AML-193 (cell line): ENCODE results near the gene KRTAP13-3.

Source experiments
- DNase-seq, 2 experiments: peaks; one replicate each; lab custom pipeline; 2025; lab: John Stamatoyannopoulos, UW

The KRTAP13-3 gene

GRCh38 chr21:30425826-30426225, at the start of gene KRTAP13-3:
KRTAP13-3 (minus strand) TSS chr21:30425926; CDS start chr21:30425912, 14 bp downstream.
- DNase-seq: no peak

GRCh38 chr21:30468900-30469714, 43.4 kb upstream of the KRTAP13-3 start:
- no peak for DNase-seq

GRCh38 chr21:30463713-30464112, 38.0 kb upstream of the KRTAP13-3 start:
- peak; percentile 2 to 14 for DNase-seq

GRCh38 chr21:30448514-30448913, 22.8 kb upstream of the KRTAP13-3 start:
- DNase-seq: no peak

GRCh38 chr21:30447056-30447455, 21.3 kb upstream of the KRTAP13-3 start:
- no peak for DNase-seq

- no peak for DNase-seq
These were observed 18.5 kb upstream of the KRTAP13-3 start for GRCh38 chr21:30444204-30444603.

GRCh38 chr21:30443226-30443625, 17.5 kb upstream of the KRTAP13-3 start:
- no peak for DNase-seq

- no peak for DNase-seq
These were observed 14.2 kb upstream of the KRTAP13-3 start, which contains the start of gene KRTAP15-1 for GRCh38 chr21:30439975-30440374. KRTAP15-1 (plus strand) TSS chr21:30440275; CDS start chr21:30440328, 53 bp downstream.

- DNase-seq: no peak
These were observed 11.4 kb upstream of the KRTAP13-3 start for GRCh38 chr21:30437010-30437565.

GRCh38 chr21:30434033-30434631, 8.4 kb upstream of the KRTAP13-3 start:
- peak; percentile 25 to 30 for DNase-seq

- DNase-seq: no peak
These were observed 4.5 kb upstream of the KRTAP13-3 start, which contains the start of gene KRTAP13-4 for GRCh38 chr21:30430170-30430655. KRTAP13-4 (plus strand) TSS chr21:30430220; CDS start chr21:30430276, 56 bp downstream.

- DNase-seq: no peak
These were observed 1.0 kb upstream of the KRTAP13-3 start for GRCh38 chr21:30426731-30427130.

GRCh38 chr21:30415993-30416392, 9.7 kb downstream of the KRTAP13-3 start:
- DNase-seq: no peak

- no peak for DNase-seq
These were observed 16.8 kb downstream of the KRTAP13-3 start for GRCh38 chr21:30408782-30409494.

GRCh38 chr21:30395731-30396130, 30.0 kb downstream of the KRTAP13-3 start, which contains the start of gene KRTAP13-1:
KRTAP13-1 (plus strand) TSS chr21:30396031; CDS start chr21:30396087, 56 bp downstream.
- no peak for DNase-seq

- DNase-seq: no peak
These were observed 34.2 kb downstream of the KRTAP13-3 start for GRCh38 chr21:30391492-30392025.

GRCh38 chr21:30382201-30382600, 43.5 kb downstream of the KRTAP13-3 start:
- no peak for DNase-seq
